CD4-positive, alpha-beta T cell treated with Interferon gamma for 1 hour (primary cell): ENCODE data around the gene TPSD1.

Experiments
- DNase-seq: peaks from one replicate; pipeline ENCODE4 v3.0.0-alpha.2; 2020

TPSD1 gene

GRCh38 chr16:1301562-1301961, 45.7 kb downstream of the TPSD1 start:
- no peak for DNase-seq

- DNase-seq = peak; percentile 19
These were observed 50.0 kb downstream of the TPSD1 start for GRCh38 chr16:1305823-1306222.

GRCh38 chr16:1306334-1306733, 50.5 kb downstream of the TPSD1 start:
- DNase-seq = no peak

GRCh38 chr16:1308036-1308976, 52.4 kb downstream of the TPSD1 start:
- DNase-seq = no peak
